IMR-90 (cell line): Measurements from ENCODE around the gene FUT9. TPM values are rescaled to one million over a fixed set of nuclear protein-coding genes. Genes with fewer than 3 reads are reported as not detected.

Experiments
- ATAC-seq: fragments of 200-7000 bp; cut with Tn5 transposase; 2 replicates; pipeline ENCODE4 v1.9.1; 2020; ENCODE audit warnings: low read depth, mild to moderate bottlenecking, moderate library complexity
- BruUV-seq: library from RNA; stranded (reverse); fragments of 400-500 nt; replicated peaks from 2 replicates; lab custom pipeline; 2021; lab: Mats Ljungman, UMichigan
- CTCF ChIA-PET: fragments of 300-600 bp; formaldehyde crosslinking; extraction: SDS; loops from one replicate; lab custom pipeline; 2021; ENCODE audit warnings: antibody characterized with exemption; lab: Yijun Ruan, JAX
- POLR2A ChIA-PET: fragments of 300-600 bp; sonication (Branson Sonifier 250); formaldehyde crosslinking; loops from one replicate; lab custom pipeline; 2022; ENCODE audit warnings: antibody characterized with exemption; ENCODE audit not compliant: unreplicated experiment; lab: Charles Lee
- DNase-seq: peaks from one replicate; pipeline ENCODE4 v3.0.0; 2013
- H2AFZ ChIP-seq: replicated peaks from 2 replicates; pipeline ENCODE3; 2013; ENCODE audit warnings: low read length, mild to moderate bottlenecking; ENCODE audit not compliant: poor library complexity
- H2AK5ac ChIP-seq: 2 replicates; pipeline ENCODE4 v1.6.1; 2013; ENCODE audit warnings: low read depth, low read length, inconsistent platforms
- H2AK9ac ChIP-seq: replicated peaks from 2 replicates; pipeline ENCODE3; 2013; ENCODE audit warnings: mild to moderate bottlenecking, low read depth, low read length, moderate library complexity; ENCODE audit not compliant: poor library complexity
- H2BK120ac ChIP-seq: 2 replicates; pipeline ENCODE4 v1.6.1; 2013; ENCODE audit warnings: low read depth, low read length, inconsistent platforms
- H2BK15ac ChIP-seq: 3 replicates; pipeline ENCODE4 v1.6.1; 2013; ENCODE audit warnings: low read depth, low read length, inconsistent platforms
- H2BK20ac ChIP-seq: 2 replicates; pipeline ENCODE4 v1.6.1; 2013; ENCODE audit warnings: low read depth, mild to moderate bottlenecking, inconsistent platforms, low read length, moderate library complexity
- H2BK5ac ChIP-seq: 2 replicates; pipeline ENCODE4 v1.6.1; 2013; ENCODE audit warnings: mild to moderate bottlenecking, low read depth, low read length, inconsistent platforms; ENCODE audit not compliant: poor library complexity, severe bottlenecking
- H3K14ac ChIP-seq: replicated peaks from 2 replicates; pipeline ENCODE4 v1.6.1; 2013; ENCODE audit warnings: low read depth, low read length, inconsistent platforms
- H3K18ac ChIP-seq: 2 replicates; pipeline ENCODE4 v1.6.1; 2013; ENCODE audit warnings: low read depth, low read length, control low read depth
- H3K23ac ChIP-seq: 2 replicates; pipeline ENCODE4 v1.6.1; 2013; ENCODE audit warnings: low read depth, low read length, inconsistent platforms
- H3K27ac ChIP-seq: 2 replicates; pipeline ENCODE4 v1.5.1; 2013; ENCODE audit warnings: mild to moderate bottlenecking, control low read depth, low read length; ENCODE audit not compliant: insufficient read depth
- H3K27me3 ChIP-seq: 2 replicates; pipeline ENCODE4 v1.6.1; 2013; ENCODE audit warnings: low read length; ENCODE audit not compliant: control insufficient read depth, insufficient read depth
- H3K36me3 ChIP-seq: 2 replicates; pipeline ENCODE4 v1.6.1; 2013; ENCODE audit warnings: low read length, mixed read lengths; ENCODE audit not compliant: control insufficient read depth, insufficient read depth
- H3K4ac ChIP-seq: 2 replicates; pipeline ENCODE4 v1.6.1; 2013; ENCODE audit warnings: low read depth, low read length, inconsistent platforms
- H3K4me1 ChIP-seq: 2 replicates; pipeline ENCODE4 v1.6.1; 2013; ENCODE audit warnings: low read length, mixed read lengths; ENCODE audit not compliant: control insufficient read depth, insufficient read depth
- H3K4me2 ChIP-seq: 2 replicates; pipeline ENCODE4 v1.6.1; 2013; ENCODE audit warnings: low read depth, mild to moderate bottlenecking, control low read depth, low read length, moderate library complexity
- H3K4me3 ChIP-seq: 2 replicates; pipeline ENCODE4 v1.5.1; 2013; ENCODE audit warnings: low read depth, mild to moderate bottlenecking, control low read depth, low read length, moderate library complexity; ENCODE audit not compliant: insufficient read depth
- H3K56ac ChIP-seq: 2 replicates; pipeline ENCODE4 v1.6.1; 2013; ENCODE audit warnings: low read length, inconsistent platforms; ENCODE audit not compliant: insufficient read depth; ENCODE audit errors: extremely low read depth
- H3K79me1 ChIP-seq, 2 experiments: 2 replicates each; pipeline ENCODE4 v1.6.1; 2013; ENCODE audit warnings: low read length in 2 of 2, inconsistent platforms in 1 of 2, low read depth in 1 of 2
- H3K9ac ChIP-seq: 2 replicates; pipeline ENCODE4 v1.6.1; 2013; ENCODE audit warnings: low read depth, low read length, control low read depth
- H3K9me1 ChIP-seq: 2 replicates; pipeline ENCODE4 v1.6.1; 2013; ENCODE audit warnings: low read length, inconsistent platforms; ENCODE audit not compliant: insufficient read depth
- H3K9me3 ChIP-seq: 2 replicates; pipeline ENCODE4 v1.6.1; 2013; ENCODE audit warnings: low read length; ENCODE audit not compliant: control insufficient read depth, insufficient read depth
- H4K20me1 ChIP-seq: 2 replicates; pipeline ENCODE4 v1.6.1; 2013; ENCODE audit warnings: low read length, inconsistent platforms; ENCODE audit not compliant: insufficient read depth
- H4K5ac ChIP-seq: 2 replicates; pipeline ENCODE4 v1.6.1; 2013; ENCODE audit warnings: mild to moderate bottlenecking, low read depth, low read length, control low read depth
- H4K8ac ChIP-seq, 2 experiments: 2 replicates each; pipeline ENCODE4 v1.6.1; 2013; ENCODE audit warnings: low read depth in 2 of 2, low read length in 2 of 2, control low read depth in 1 of 2, inconsistent platforms in 1 of 2
- H4K91ac ChIP-seq: 2 replicates; pipeline ENCODE4 v1.6.1; 2013; ENCODE audit warnings: low read depth, low read length, inconsistent platforms; ENCODE audit not compliant: insufficient read depth
- BHLHE40 ChIP-seq: fragments of 150-350 bp; IDR thresholded peaks from 2 replicates; pipeline ENCODE4 v1.6.1; 2016; ENCODE audit warnings: mild to moderate bottlenecking, low read depth, low read length
- CEBPB ChIP-seq: IDR thresholded peaks from 2 replicates; pipeline ENCODE4 v1.6.1; 2012; ENCODE audit warnings: low read depth, low read length, improper control_type of control experiment
- CHD1 ChIP-seq: IDR thresholded peaks from 2 replicates; pipeline ENCODE4 v1.6.1; 2012; ENCODE audit warnings: low read depth, low read length, improper control_type of control experiment
- CTCF ChIP-seq: conservative IDR thresholded peaks from 2 replicates; pipeline ENCODE4 v1.5.1; 2012; ENCODE audit warnings: mild to moderate bottlenecking, low read depth, low read length, improper control_type of control experiment
- ELK1 ChIP-seq: fragments of 150-350 bp; IDR thresholded peaks from 2 replicates; pipeline ENCODE4 v1.6.1; 2016; ENCODE audit warnings: low read depth, mild to moderate bottlenecking, low read length, moderate library complexity, borderline replicate concordance
- FOS ChIP-seq: fragments of 150-350 bp; IDR thresholded peaks from 2 replicates; pipeline ENCODE4 v1.6.1; 2016; ENCODE audit warnings: low read depth, low read length
- MAFK ChIP-seq: IDR thresholded peaks from 2 replicates; pipeline ENCODE4 v1.6.1; 2012; ENCODE audit warnings: low read depth, low read length, improper control_type of control experiment
- MAZ ChIP-seq: IDR thresholded peaks from 2 replicates; pipeline ENCODE4 v1.6.1; 2012; ENCODE audit warnings: low read depth, mild to moderate bottlenecking, low read length, improper control_type of control experiment, moderate library complexity, borderline replicate concordance
- MXI1 ChIP-seq: IDR thresholded peaks from 2 replicates; pipeline ENCODE4 v1.6.1; 2012; ENCODE audit warnings: low read depth, mild to moderate bottlenecking, low read length, moderate library complexity, borderline replicate concordance
- NFE2L2 ChIP-seq: fragments of 150-350 bp; IDR thresholded peaks from 2 replicates; pipeline ENCODE4 v1.6.1; 2016; ENCODE audit warnings: low read depth, mild to moderate bottlenecking, low read length
- POLR2A ChIP-seq: IDR thresholded peaks from 2 replicates; pipeline ENCODE4 v1.6.1; 2012; ENCODE audit warnings: mild to moderate bottlenecking, low read depth, low read length
- RAD21 ChIP-seq: IDR thresholded peaks from 2 replicates; pipeline ENCODE4 v1.6.1; 2012; ENCODE audit warnings: low read length, improper control_type of control experiment
- RCOR1 ChIP-seq: IDR thresholded peaks from 2 replicates; pipeline ENCODE4 v1.6.1; 2012; ENCODE audit warnings: mild to moderate bottlenecking, low read length, improper control_type of control experiment; ENCODE audit not compliant: insufficient replicate concordance
- RFX5 ChIP-seq: IDR thresholded peaks from 2 replicates; pipeline ENCODE4 v1.8.0; 2012; ENCODE audit warnings: low read depth, mild to moderate bottlenecking, low read length, moderate library complexity
- SMC3 ChIP-seq: fragments of 150-350 bp; IDR thresholded peaks from 2 replicates; pipeline ENCODE4 v1.6.1; 2016; ENCODE audit warnings: low read depth, mild to moderate bottlenecking, antibody characterized with exemption, low read length, moderate library complexity
- USF2 ChIP-seq: fragments of 150-350 bp; IDR thresholded peaks from 2 replicates; pipeline ENCODE4 v1.6.1; 2017; ENCODE audit warnings: mild to moderate bottlenecking, antibody characterized with exemption, low read length, low read depth
- WGBS, 2 experiments: methylation state at CpG; one replicate each; pipeline versions ENCODE4 v1.1.5 to v1.1.7; 2013; ENCODE audit warnings: missing lambda C conversion rate in 2 of 2; ENCODE audit not compliant: insufficient read length in 1 of 2; ENCODE audit errors: extremely low coverage in 2 of 2; 5-methylcytosine and 5-hydroxymethylcytosine counted together
- dilution Hi-C: fragments of 300-500 bp; cut with HindIII; formaldehyde crosslinking; loops from one replicate; pipeline ENCODE4 v1.14.3; 2018; ENCODE audit warnings: low sequenced_read_pairs; ENCODE audit not compliant: unreplicated experiment
- in situ Hi-C: fragments of 300-500 bp; cut with MboI; formaldehyde crosslinking; loops from 3 replicates; pipeline ENCODE4 v1.14.3; 2019; ENCODE audit warnings: low sequenced_read_pairs, inconsistent platforms, mixed read lengths
- intact Hi-C: fragments of 100-400 bp; cut with micrococcal nuclease; formaldehyde crosslinking; loops from 2 replicates; pipeline ENCODE4 v1.10.0; 2022
- polyA plus RNA-seq, 3 experiments: library from polyadenylated mRNA; depleted of rRNA; stranded (reverse); fragments of >200 nt; gene quantifications; 2 replicates each; pipeline ENCODE4 v1.2.3, GENCODE V29; 2012; ENCODE audit warnings: low replicate concordance in 1 of 3
- total RNA-seq: library from RNA; depleted of rRNA; stranded (reverse); fragments of >200 nt; gene quantifications from 2 replicates; pipeline ENCODE4 v1.2.3, GENCODE V29; 2012

FUT9 gene
- total and polyA plus RNA-seq, 2 of the 4 experiments (the other 2 are of a cell fraction) = under 0.01 TPM; not detected in 1

GRCh38 chr6:96186094-96186493 is 170.3 kb downstream of the FUT9 start:
- H2AFZ ChIP-seq = no peak overlapping the region
- H2BK5ac ChIP-seq = no peak overlapping the region
- no peaks in the 10 kb centered on the region for H3K4me1 ChIP-seq
- H2BK15ac ChIP-seq = no peak overlapping the region
- no peak overlapping the region for H3K14ac ChIP-seq
- no peak overlapping the region for H3K23ac ChIP-seq
- dilution Hi-C loops = no loop called here
- ATAC-seq (no peak), DNase-seq (no peak)
- no peak overlapping the region for H2AK9ac ChIP-seq
- no peaks in the 10 kb centered on the region for H3K36me3 ChIP-seq
- no peaks in the 10 kb centered on the region for H3K27me3 ChIP-seq
- intact Hi-C loops = no loop called here
- no peak overlapping the region for H2BK120ac ChIP-seq
- whole genome bisulfite sequencing, 2 experiments = no CpG with 5 or more reads among the region's 2 CpGs
- H2BK20ac ChIP-seq = no peak overlapping the region
- no peak overlapping the region for H4K5ac ChIP-seq
- no peak overlapping the region for H3K9ac ChIP-seq
- H3K4me3 ChIP-seq = no peak overlapping the region
- no peak overlapping the region for H4K91ac ChIP-seq
- in situ Hi-C loops = no loop called here
- H3K27ac ChIP-seq = no peak overlapping the region
- BruUV-seq = no TSS peak
- H4K20me1 ChIP-seq = no peaks in the 10 kb centered on the region
- H3K9me1 ChIP-seq = no peaks in the 10 kb centered on the region
- peaks cover 5% of the 10 kb centered on the region; the same call in 1 of the 2 replicates for H3K9me3 ChIP-seq
- no peak overlapping the region for H3K4ac ChIP-seq
- no peak for TF ChIP-seq ELK1
- TF ChIP-seq RCOR1 = no peak
- TF ChIP-seq POLR2A = no peak
- TF ChIP-seq USF2 = no peak
- no peak for TF ChIP-seq RAD21
- no peak for TF ChIP-seq SMC3
- no peak for TF ChIP-seq MAZ
- TF ChIP-seq BHLHE40 = no peak
- no peak for TF ChIP-seq CHD1
- TF ChIP-seq CEBPB = no peak
- no peak for TF ChIP-seq NFE2L2
- TF ChIP-seq CTCF = no peak
- no peak for TF ChIP-seq MXI1
- TF ChIP-seq FOS = no peak
- TF ChIP-seq RFX5 = no peak
- no peak for TF ChIP-seq MAFK
- CTCF ChIA-PET = no interaction called here
- no peak overlapping the region for H4K8ac ChIP-seq
- POLR2A ChIA-PET = no interaction called here
- H3K79me1 ChIP-seq = no peaks in the 10 kb centered on the region
- H3K4me2 ChIP-seq = no peak overlapping the region
- no peak overlapping the region for H3K56ac ChIP-seq
- no peak overlapping the region for H3K18ac ChIP-seq
- no peak overlapping the region for H2AK5ac ChIP-seq
